ENCODE data around the gene MPI. TPM values are rescaled to one million over a fixed set of nuclear protein-coding genes. Genes with fewer than 3 reads are reported as not detected.

Gene MPI
- polyA plus RNA-seq, 1 of the 3 experiments (the other 2 are of a cell fraction), result 58.2 TPM

- H3K9me2 ChIP-seq, result no peaks in the 10 kb centered on the region
- CTCF ChIA-PET, result interaction anchor here (0.6 to 2.0 kb wide), 5 partner anchors 8 to 147 kb away, joined by 3 to 5 read pairs (median 3); no protein-coding TSS in a partner anchor
- WGBS (ENCODE audit: low lambda C conversion rate), result 98% methylated on average over 6 of the region's 6 CpGs
- no peaks in the 10 kb centered on the region for H3K27me3 ChIP-seq (ENCODE audit: insufficient read depth)
- no peaks in the 10 kb centered on the region for H3K4me1 ChIP-seq (ENCODE audit: control insufficient read depth in 1 of 2, insufficient read depth in 2 of 2, low read depth in 1 of 2, low read length in 1 of 2)
- H3K9ac ChIP-seq, result no peak overlapping the region
- TF ChIP-seq FOSL2 (IDR thresholded peaks at IDR 0.05; ENCODE audit: borderline replicate concordance, low read depth) (no peak), USF1 (IDR thresholded peaks at IDR 0.05; ENCODE audit: borderline replicate concordance, low read depth) (no peak), MXI1 (IDR thresholded peaks at IDR 0.05; ENCODE audit: low read depth, low read length) (no peak), PBX3 (IDR thresholded peaks at IDR 0.05) (no peak), YY1 (IDR thresholded peaks at IDR 0.05; ENCODE audit: low read depth) (no peak), SMC3 (IDR thresholded peaks at IDR 0.05; ENCODE audit: low read depth, low read length) (no peak), NFIC (IDR thresholded peaks at IDR 0.05; ENCODE audit: borderline replicate concordance) (no peak), TCF12 (IDR thresholded peaks at IDR 0.05) (no peak), MEF2A (IDR thresholded peaks at IDR 0.05; ENCODE audit: borderline replicate concordance, low read depth) (no peak), RFX5 (IDR thresholded peaks at IDR 0.05; ENCODE audit: low read length) (no peak), EZH2phosphoT487 (IDR thresholded peaks at IDR 0.05; ENCODE audit: borderline replicate concordance, low read depth) (no peak), POLR2AphosphoS5 (IDR thresholded peaks at IDR 0.05; ENCODE audit: low read depth, low read length) (no peak)
- H3K4me3 ChIP-seq (ENCODE audit: low read depth in 2 of 2, low read length in 1 of 2), result no peak overlapping the region
- H3K4me2 ChIP-seq, result no peak overlapping the region
- H3K9me3 ChIP-seq, result no peaks in the 10 kb centered on the region
- POLR2A ChIA-PET, result no interaction called here
- no peaks in the 10 kb centered on the region for H4K20me1 ChIP-seq (ENCODE audit: insufficient read depth)
- H2AFZ ChIP-seq (ENCODE audit: low read depth), result no peak overlapping the region
- peaks cover 10% of the 10 kb centered on the region for H3F3A ChIP-seq (replicated peaks; ENCODE audit: insufficient read depth)
- no peaks in the 10 kb centered on the region for H3K79me2 ChIP-seq (ENCODE audit: insufficient read depth)
- H3K36me3 ChIP-seq (replicated peaks in 1 of 2; ENCODE audit: control insufficient read depth in 1 of 2, insufficient read depth in 2 of 2, low read length in 1 of 2), result peaks cover 26 to 51% of the 10 kb centered on the region in 2 experiments
- H3K27ac ChIP-seq (ENCODE audit: low read depth in 2 of 2, low read length in 1 of 2), result no peak overlapping the region
- DNase-seq, result no peak
Observed at GRCh38 chr15:74917676-74918075, 27.8 kb downstream of the MPI start.

- CTCF ChIA-PET, result interaction anchor here (1.1 to 4.2 kb wide), 2 partner anchors 19 to 85 kb away, joined by 4 to 25 read pairs; no protein-coding TSS in a partner anchor
- no peaks in the 10 kb centered on the region for H3K9me2 ChIP-seq
- no peaks in the 10 kb centered on the region for H3F3A ChIP-seq (replicated peaks; ENCODE audit: insufficient read depth)
- no peaks in the 10 kb centered on the region for H4K20me1 ChIP-seq (ENCODE audit: insufficient read depth)
- no peak for DNase-seq
- H3K4me2 ChIP-seq, result no peak overlapping the region
- H3K27ac ChIP-seq (ENCODE audit: low read depth in 2 of 2, low read length in 1 of 2), result no peak overlapping the region
- POLR2A ChIA-PET, result interaction anchor here (1.4 kb wide), 1 partner anchor 13 kb away, joined by 3 read pairs; the partner anchor contains the start of gene FAM219B
- 0 out of 2 replicates have a peak, but pooled peaks cover 7% of the 10 kb centered on the region for H3K79me2 ChIP-seq (ENCODE audit: insufficient read depth)
- H3K4me1 ChIP-seq (ENCODE audit: control insufficient read depth in 1 of 2, insufficient read depth in 2 of 2, low read depth in 1 of 2, low read length in 1 of 2), result no peaks in the 10 kb centered on the region
- no peak overlapping the region for H2AFZ ChIP-seq (ENCODE audit: low read depth)
- no peaks in the 10 kb centered on the region for H3K9me3 ChIP-seq
- 94% methylated on average over 8 of the region's 8 CpGs for WGBS (ENCODE audit: low lambda C conversion rate)
- no peak overlapping the region for H3K9ac ChIP-seq
- no peak overlapping the region for H3K4me3 ChIP-seq (ENCODE audit: low read depth in 2 of 2, low read length in 1 of 2)
- H3K27me3 ChIP-seq (ENCODE audit: insufficient read depth), result no peaks in the 10 kb centered on the region
- H3K36me3 ChIP-seq (replicated peaks in 1 of 2; ENCODE audit: control insufficient read depth in 1 of 2, insufficient read depth in 2 of 2, low read length in 1 of 2), result peaks cover 36 to 58% of the 10 kb centered on the region in 2 experiments
- no peak for TF ChIP-seq FOSL2 (IDR thresholded peaks at IDR 0.05; ENCODE audit: borderline replicate concordance, low read depth)
- no peak for TF ChIP-seq GATA2 (CRISPR knock-in tag; IDR thresholded peaks at IDR 0.05)
- TF ChIP-seq PBX3 (IDR thresholded peaks at IDR 0.05), result no peak
- no peak for TF ChIP-seq RXRA (IDR thresholded peaks at IDR 0.05; ENCODE audit: borderline replicate concordance, low read depth)
- TF ChIP-seq ZBTB33 (IDR thresholded peaks at IDR 0.05; ENCODE audit: borderline replicate concordance, low read depth), result no peak
- no peak for TF ChIP-seq RCOR1 (IDR thresholded peaks at IDR 0.05; ENCODE audit: low read length)
- TF ChIP-seq FOXM1 (IDR thresholded peaks at IDR 0.05; ENCODE audit: low read depth), result no peak
- TF ChIP-seq MXI1 (IDR thresholded peaks at IDR 0.05; ENCODE audit: low read depth, low read length), result no peak
- TF ChIP-seq FOXJ3 (CRISPR knock-in tag; IDR thresholded peaks at IDR 0.05), result no peak
- TF ChIP-seq ELF1 (IDR thresholded peaks at IDR 0.05), result no peak
- no peak for TF ChIP-seq RFX5 (IDR thresholded peaks at IDR 0.05; ENCODE audit: low read length)
- no peak for TF ChIP-seq CHD2 (IDR thresholded peaks at IDR 0.05; ENCODE audit: low read length, partially characterized antibody)
- TF ChIP-seq IRF3 (IDR thresholded peaks at IDR 0.05; ENCODE audit: low read depth, low read length), result no peak
- TF ChIP-seq USF1 (IDR thresholded peaks at IDR 0.05; ENCODE audit: borderline replicate concordance, low read depth), result no peak
- TF ChIP-seq NRF1 (IDR thresholded peaks at IDR 0.05; ENCODE audit: low read depth, low read length), result no peak
Observed at GRCh38 chr15:74920456-74920855, 30.6 kb downstream of the MPI start.

Measured in SK-N-SH (cell line).